Suprapubic skin (tissue), 4 donors: Measurements from ENCODE around the gene ZSCAN5B.
A peak's percentile ranks its signal among the peaks of the same experiment; 100 is the strongest.

Experiments used
- EP300 ChIP-seq: sonication (generic); formaldehyde crosslinking; IDR thresholded peaks from one replicate; pipeline ENCODE4 v1.6.1; 2017; ENCODE audit warnings: antibody characterized with exemption
- POLR2AphosphoS5 ChIP-seq, 3 donors: sonication (generic); formaldehyde crosslinking; IDR thresholded peaks; one replicate each; pipeline ENCODE4 v1.6.1; 2017; ENCODE audit warnings: antibody characterized with exemption in 3 of 3
- TF ChIP-seq, protein P1 (sequence below), 2 donors: fragments of 200-600 bp in 1 of 2; fragments of 450-650 bp in 1 of 2; sonication (generic) in 1 of 2; IDR thresholded peaks; one replicate each; pipeline ENCODE4 v1.5.1; 2016 to 2019; ENCODE audit warnings: antibody characterized with exemption in 2 of 2, mild to moderate bottlenecking in 1 of 2, moderate library complexity in 1 of 2

GRCh38 chr19:56155124-56155687 lies 42.4 kb downstream of the ZSCAN5B start:
- TF ChIP-seq, protein P1, sequence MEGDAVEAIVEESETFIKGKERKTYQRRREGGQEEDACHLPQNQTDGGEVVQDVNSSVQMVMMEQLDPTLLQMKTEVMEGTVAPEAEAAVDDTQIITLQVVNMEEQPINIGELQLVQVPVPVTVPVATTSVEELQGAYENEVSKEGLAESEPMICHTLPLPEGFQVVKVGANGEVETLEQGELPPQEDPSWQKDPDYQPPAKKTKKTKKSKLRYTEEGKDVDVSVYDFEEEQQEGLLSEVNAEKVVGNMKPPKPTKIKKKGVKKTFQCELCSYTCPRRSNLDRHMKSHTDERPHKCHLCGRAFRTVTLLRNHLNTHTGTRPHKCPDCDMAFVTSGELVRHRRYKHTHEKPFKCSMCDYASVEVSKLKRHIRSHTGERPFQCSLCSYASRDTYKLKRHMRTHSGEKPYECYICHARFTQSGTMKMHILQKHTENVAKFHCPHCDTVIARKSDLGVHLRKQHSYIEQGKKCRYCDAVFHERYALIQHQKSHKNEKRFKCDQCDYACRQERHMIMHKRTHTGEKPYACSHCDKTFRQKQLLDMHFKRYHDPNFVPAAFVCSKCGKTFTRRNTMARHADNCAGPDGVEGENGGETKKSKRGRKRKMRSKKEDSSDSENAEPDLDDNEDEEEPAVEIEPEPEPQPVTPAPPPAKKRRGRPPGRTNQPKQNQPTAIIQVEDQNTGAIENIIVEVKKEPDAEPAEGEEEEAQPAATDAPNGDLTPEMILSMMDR (IDR thresholded peaks at IDR 0.05): peak in 1 of 2 donors; percentile 27
- TF ChIP-seq POLR2AphosphoS5 (IDR thresholded peaks at IDR 0.05): no peak
- TF ChIP-seq EP300: no peak
